CD1c-positive myeloid dendritic cell (primary cell): ENCODE measurements around the gene CLTC.

Experiments used
- DNase-seq: peaks from one replicate; pipeline ENCODE4 v3.0.0-alpha.2; 2016; ENCODE audit errors: extremely low spot score

The CLTC gene

DNA sequence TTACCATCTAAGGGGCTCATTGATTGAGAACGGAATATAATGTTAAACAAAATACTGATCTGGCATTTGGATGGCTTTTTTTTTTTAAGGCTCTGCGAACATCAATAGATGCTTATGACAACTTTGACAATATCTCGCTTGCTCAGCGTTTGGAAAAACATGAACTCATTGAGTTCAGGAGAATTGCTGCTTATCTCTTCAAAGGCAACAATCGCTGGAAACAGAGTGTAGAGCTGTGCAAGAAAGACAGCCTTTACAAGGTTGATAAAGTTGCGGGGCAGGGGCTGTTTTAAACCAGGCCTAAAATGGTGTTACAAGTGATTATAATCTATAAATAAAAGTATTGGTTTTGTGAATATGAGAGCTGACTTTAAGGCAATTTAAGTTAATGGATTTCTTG, 65.3 kb downstream of the CLTC start:
- DNase-seq, result no peak

DNA sequence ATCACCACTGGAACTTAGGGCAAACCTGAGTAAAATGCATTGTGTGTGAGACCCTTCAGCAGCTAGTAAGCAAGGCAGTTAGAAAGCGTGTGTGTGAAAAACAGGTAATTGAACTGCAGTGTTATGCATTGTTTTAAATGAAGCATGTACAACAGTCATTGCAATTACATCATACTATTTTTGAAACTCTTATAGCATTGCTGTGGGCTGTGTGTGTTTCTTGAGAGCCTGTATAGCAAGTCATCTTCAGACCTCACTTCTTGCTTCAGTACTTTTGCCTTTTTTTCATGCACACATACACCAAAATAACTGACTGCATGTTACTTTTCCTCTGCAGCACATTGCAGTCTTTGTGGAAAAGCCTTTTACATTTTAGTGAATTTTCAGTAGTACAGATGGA, 68.3 kb downstream of the CLTC start:
- no peak for DNase-seq

DNA sequence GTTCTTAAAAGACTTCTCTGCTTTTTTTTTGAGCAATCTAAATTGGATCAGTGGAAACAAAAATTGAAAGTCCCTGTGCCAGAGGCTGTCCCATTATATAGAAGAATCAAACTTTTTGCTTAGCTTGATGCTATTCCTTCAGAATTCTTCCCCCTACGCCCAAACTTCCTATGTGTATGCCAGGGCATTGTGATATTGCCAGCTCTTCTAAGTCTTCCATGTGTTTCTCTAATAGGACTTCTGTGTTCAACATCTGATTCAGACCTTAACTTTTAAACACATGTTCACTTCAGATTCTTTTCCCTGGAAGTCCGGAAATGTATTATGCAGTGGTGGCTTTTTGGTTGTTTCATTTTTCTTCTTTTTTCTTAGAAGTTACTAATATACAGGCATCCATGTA, 68.8 kb downstream of the CLTC start:
- no peak for DNase-seq

GRCh38 chr17:59693582-59693981, 73.9 kb downstream of the CLTC start:
- DNase-seq, result no peak

GRCh38 chr17:59694344-59694743, 74.6 kb downstream of the CLTC start:
- no peak for DNase-seq

- DNase-seq, result no peak
These were observed 76.4 kb downstream of the CLTC start for GRCh38 chr17:59695945-59696681.

- no peak for DNase-seq
These were observed 77.1 kb downstream of the CLTC start for GRCh38 chr17:59696682-59697277.

DNA sequence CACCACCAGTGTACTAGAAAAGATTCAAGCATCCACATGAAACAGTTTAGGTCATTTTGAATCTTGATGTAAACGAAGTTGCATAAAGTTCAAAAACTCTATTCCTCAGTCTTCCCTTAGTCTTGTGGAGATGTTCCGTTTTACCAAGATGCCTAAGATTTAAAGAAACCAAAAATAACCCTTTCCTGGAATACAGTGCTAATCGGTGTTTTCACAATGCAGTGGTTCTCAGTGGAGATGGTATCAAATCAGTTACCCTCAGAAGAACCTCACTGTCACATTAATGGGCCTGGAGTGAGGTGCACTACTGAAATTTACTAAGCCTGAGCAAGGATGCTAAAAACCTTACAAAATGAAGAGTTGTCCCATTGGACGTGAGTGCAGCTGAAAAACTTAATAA, 78.4 kb downstream of the CLTC start:
- no peak for DNase-seq

GRCh38 chr17:59699218-59699617, 79.5 kb downstream of the CLTC start:
- no peak for DNase-seq

- no peak for DNase-seq
These were observed 80.1 kb downstream of the CLTC start for GRCh38 chr17:59699786-59700185.

DNA sequence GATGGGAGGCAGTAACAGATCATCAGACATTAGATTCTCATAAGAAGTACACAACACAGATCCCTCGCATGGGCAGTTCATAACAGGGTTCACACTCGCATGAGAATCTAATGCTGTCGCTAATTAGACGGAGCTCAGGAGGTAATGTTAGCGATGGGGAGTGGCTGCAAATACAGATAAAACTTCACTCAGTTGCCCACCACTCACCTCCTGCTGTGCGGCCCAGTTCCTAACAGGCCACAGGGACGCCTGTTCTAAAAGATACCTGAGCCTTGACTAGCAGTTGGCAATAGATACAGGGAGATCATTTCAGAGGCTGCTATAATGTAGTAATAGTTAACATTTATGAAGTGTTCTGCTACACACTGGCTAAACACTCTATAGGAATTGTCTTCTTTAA, 82.6 kb downstream of the CLTC start:
- DNase-seq, result no peak

- peak; percentile 99 for DNase-seq
These were observed 87.7 kb downstream of the CLTC start, which contains the start of the genes PTRH2 and VMP1 for GRCh38 chr17:59707149-59707970. PTRH2 (minus strand) TSS chr17:59707430; CDS start chr17:59697978, 9,452 bp downstream. VMP1 (plus strand) TSS chr17:59707654; CDS start chr17:59731447, 23,793 bp downstream.

DNA sequence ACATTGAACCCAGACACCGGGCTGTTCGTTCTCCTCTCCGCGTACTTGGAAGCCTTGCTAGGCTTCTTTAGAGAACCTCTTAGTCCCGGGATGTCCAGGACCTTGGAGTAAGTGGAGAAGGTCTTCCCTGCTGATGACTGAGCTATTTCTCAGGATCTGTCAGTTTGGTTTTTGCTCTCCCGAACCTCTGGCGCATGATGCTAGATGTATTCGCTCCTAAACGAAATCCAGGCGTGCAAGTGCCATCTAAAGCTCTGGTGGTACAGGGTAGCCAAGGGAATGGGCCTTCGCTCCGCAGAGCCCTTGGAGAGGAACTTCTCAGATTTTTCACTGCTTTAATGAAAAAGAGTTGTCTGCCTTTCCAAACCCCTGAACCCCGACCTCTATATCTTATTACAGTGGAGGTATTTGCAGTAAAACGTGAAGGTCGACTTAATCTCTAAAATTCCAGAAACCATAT, 88.3 kb downstream of the CLTC start:
- peak; percentile 39 for DNase-seq

GRCh38 chr17:59711936-59712335, 92.2 kb downstream of the CLTC start:
- DNase-seq, result no peak

GRCh38 chr17:59712862-59713261, 93.2 kb downstream of the CLTC start:
- DNase-seq, result peak; percentile 37

GRCh38 chr17:59714255-59714654, 94.6 kb downstream of the CLTC start:
- no peak for DNase-seq

- DNase-seq, result no peak
These were observed 96.7 kb downstream of the CLTC start for GRCh38 chr17:59716427-59716826.

- no peak for DNase-seq
These were observed 99.8 kb downstream of the CLTC start for GRCh38 chr17:59719526-59719925.

DNA sequence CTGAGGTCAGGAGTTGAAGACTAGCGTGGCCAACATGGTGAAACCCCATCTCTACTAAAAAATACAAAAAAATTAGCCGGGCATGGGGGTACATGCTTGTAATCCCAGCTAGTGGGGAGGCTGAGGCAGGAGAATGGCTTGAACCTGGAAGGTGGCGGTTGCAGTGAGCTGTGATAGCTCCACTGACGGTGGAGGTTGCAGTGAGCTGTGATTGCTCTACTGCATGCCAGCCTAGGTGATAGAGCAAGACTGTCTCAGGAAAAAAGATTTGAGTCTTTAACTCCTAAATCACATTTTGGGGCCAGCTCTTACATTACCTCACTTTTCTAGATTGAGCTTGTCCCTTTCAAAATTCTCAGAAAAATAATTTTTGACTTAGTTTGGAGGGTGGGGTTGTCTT, 102.9 kb downstream of the CLTC start:
- DNase-seq, result no peak

DNA sequence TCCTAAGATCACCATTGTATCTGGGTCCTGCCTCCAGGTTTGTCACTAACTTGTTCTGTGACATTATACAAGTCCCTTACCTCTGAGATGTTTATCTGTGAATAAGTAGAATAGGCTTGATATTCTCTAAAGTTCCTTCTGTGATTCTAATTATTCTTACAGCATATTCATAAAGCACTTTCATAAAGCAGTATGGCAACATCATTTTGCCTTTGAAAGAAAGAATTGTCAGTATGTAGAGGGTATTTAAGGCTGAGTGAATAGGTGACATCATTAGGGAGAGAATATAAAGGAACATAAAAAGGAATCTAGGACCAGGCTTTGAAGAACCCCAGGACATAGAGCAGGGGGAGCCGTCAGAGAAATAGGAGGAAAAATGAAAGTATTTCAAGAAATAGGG, 103.3 kb downstream of the CLTC start:
- no peak for DNase-seq

- DNase-seq, result no peak
These were observed 103.9 kb downstream of the CLTC start for GRCh38 chr17:59723607-59724006.

DNA sequence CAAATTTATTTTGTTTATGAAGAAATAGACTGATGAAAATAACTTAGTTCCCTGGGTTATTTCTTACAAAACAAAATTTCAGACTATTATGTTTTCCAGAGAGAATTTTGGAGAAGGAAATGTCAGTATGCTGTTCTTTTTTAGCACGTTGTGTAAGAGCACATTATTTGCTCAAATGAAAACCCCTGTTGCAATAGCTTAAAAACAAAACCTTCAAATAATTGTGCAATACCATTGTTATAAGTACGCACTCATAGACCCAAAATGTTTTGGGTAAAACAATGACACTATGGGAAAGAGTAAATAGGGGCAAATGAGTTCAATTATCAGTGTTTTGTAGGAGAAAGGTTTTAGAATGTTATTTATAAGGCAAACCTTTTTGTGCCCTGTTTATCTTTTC, 106.0 kb downstream of the CLTC start:
- peak; percentile 71 for DNase-seq
